ENCODE measurements around the gene KRT86. TPM values are rescaled to one million over a fixed set of nuclear protein-coding genes. Genes with fewer than 3 reads are reported as not detected.
"Not testable (repeated sequence)": the region's sequence is repeated elsewhere in the genome, so short reads cannot be mapped to it uniquely, and the experiment has no call there.

KRT86 gene
- total and polyA plus RNA-seq, 10 donors, result 0.08 to 0.26 (median 0.13) TPM; not detected in 6

DNA sequence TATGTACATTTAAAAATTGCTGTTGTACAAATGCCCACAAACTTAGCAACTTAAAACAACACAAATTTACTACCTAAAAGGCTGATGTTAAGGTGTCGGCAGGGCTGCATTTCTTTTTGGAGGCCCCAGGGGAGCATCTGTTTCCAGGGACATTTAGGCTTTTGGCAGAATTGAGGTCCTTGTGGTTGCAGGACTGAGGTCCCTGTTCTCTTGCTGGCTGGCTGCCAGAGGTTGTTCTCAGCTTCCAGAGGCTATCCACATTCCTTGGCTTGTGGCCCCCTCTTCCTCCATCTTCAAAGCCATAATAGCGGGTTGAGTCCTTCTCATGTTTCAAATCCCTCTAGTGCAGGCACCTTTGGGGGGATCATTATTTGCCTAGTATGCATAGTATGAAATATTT, 69.1 kb downstream of the KRT86 start:
- Histone ChIP-seq H3K27me3 (replicated peaks in 1 of 7) (peaks cover 0 to 10% (median 0%) of the 10 kb centered on the region in 7 donors), H3K36me3 (no peaks in the 10 kb centered on the region), H3K4me3 (no peak overlapping the region), H3K27ac (no peak overlapping the region), H3K4me1 (no peaks in the 10 kb centered on the region), H3K9me3 (peaks cover 0 to 11% (median 0%) of the 10 kb centered on the region in 8 donors)
- DNase-seq, result peak; percentile 49
- 68 to 100% (median 92%) methylated on average over 2 of the region's 2 CpGs for WGBS, 5 donors
- TF ChIP-seq POLR2AphosphoS5 (IDR thresholded peaks at IDR 0.05), result no peak
- no peak for TF ChIP-seq POLR2A (IDR thresholded peaks at IDR 0.05)
- no peak for TF ChIP-seq CTCF (IDR thresholded peaks at IDR 0.05 in 8 of 11, conservative IDR thresholded peaks at IDR 0.05 in 3 of 11)
- intact Hi-C loops (cut with DNase I; ENCODE audit: low total_unique reads), result no loop called here

DNA sequence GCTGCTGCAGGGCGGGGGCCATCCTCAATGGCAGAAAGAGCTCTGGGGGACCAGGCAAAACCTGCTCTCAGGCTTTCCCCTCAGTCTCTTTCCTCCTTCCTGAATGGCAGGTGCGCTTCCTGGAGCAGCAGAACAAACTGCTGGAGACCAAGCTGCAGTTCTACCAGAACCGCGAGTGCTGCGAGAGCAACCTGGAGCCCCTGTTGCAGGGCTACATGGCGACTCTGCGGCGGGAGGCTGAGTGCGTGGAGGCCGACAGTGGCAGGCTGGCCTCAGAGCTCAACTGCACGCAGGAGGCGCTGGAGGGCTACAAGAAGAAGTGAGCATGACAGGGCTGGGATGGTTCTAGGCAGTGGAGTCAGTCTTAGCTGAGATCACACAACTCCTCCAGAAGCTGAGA, 69.7 kb downstream of the KRT86 start:
- intact Hi-C loops (cut with DNase I; ENCODE audit: low total_unique reads), result no loop called here
- Histone ChIP-seq H3K36me3 (no peaks in the 10 kb centered on the region), H3K27ac (no peak overlapping the region), H3K27me3 (replicated peaks in 1 of 7) (peaks cover 0 to 8% (median 0%) of the 10 kb centered on the region in 7 donors), H3K4me1 (no peaks in the 10 kb centered on the region), H3K4me3 (no peak overlapping the region), H3K9me3 (peaks cover 0 to 11% (median 0%) of the 10 kb centered on the region in 8 donors)
- TF ChIP-seq CTCF (IDR thresholded peaks at IDR 0.05 in 8 of 11, conservative IDR thresholded peaks at IDR 0.05 in 3 of 11) (no peak), POLR2AphosphoS5 (IDR thresholded peaks at IDR 0.05) (no peak), POLR2A (IDR thresholded peaks at IDR 0.05) (no peak)
- whole genome bisulfite sequencing, 5 donors, result 85 to 98% (median 93%) methylated on average over 6 to 12 of the region's 12 CpGs
- peak; percentile 59 for DNase-seq

DNA sequence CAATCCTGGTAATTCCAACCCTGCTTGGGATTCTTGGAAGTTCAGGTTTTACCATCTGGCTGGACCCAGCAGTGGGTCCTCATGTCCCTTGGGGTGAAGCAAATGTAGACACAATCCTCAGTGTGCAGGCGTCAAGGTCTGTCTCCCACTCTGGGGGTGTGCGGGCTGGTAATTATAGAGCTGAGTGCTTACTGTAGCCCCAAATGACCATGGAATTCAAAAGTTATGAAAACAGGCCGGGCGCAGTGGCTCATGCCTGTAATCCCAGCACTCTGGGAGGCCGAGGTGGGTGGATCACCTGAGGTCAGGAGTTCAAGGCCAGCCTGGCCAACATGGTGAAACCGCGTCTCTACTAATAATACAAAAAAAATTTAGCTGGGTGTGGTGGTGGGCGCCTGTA, 70.6 kb downstream of the KRT86 start:
- H3K27ac ChIP-seq; H3K4me3 ChIP-seq; H3K36me3 ChIP-seq; H3K4me1 ChIP-seq; intact Hi-C loops (cut with DNase I; ENCODE audit: low total_unique reads): not testable (repeated sequence)
- 86 to 96% (median 90%) methylated on average over 8 of the region's 8 CpGs for WGBS, 5 donors
- peaks cover 0 to 11% (median 0%) of the 10 kb centered on the region in 8 donors for H3K9me3 ChIP-seq
- peaks cover 0 to 10% (median 0%) of the 10 kb centered on the region in 7 donors for H3K27me3 ChIP-seq (replicated peaks in 1 of 7)
- DNase-seq, result peak; percentile 30

GRCh38 chr12:52346593-52346992, 72.1 kb downstream of the KRT86 start:
- 15 to 49% (median 29%) methylated on average over 4 of the region's 4 CpGs for WGBS, 5 donors
- no peak for DNase-seq
- H3K36me3 ChIP-seq, result no peaks in the 10 kb centered on the region
- no peak overlapping the region for H3K4me3 ChIP-seq
- peaks cover 0 to 17% (median 0%) of the 10 kb centered on the region in 7 donors for H3K27me3 ChIP-seq (replicated peaks in 1 of 7)
- no peak overlapping the region for H3K27ac ChIP-seq
- intact Hi-C loops (cut with DNase I; ENCODE audit: low total_unique reads), result no loop called here
- H3K9me3 ChIP-seq, result peaks cover 0 to 11% (median 0%) of the 10 kb centered on the region in 8 donors
- TF ChIP-seq POLR2A (IDR thresholded peaks at IDR 0.05), result no peak
- TF ChIP-seq POLR2AphosphoS5 (IDR thresholded peaks at IDR 0.05), result no peak
- no peak for TF ChIP-seq CTCF (IDR thresholded peaks at IDR 0.05 in 8 of 11, conservative IDR thresholded peaks at IDR 0.05 in 3 of 11)
- peaks cover 0 to 12% (median 4%) of the 10 kb centered on the region in 6 donors for H3K4me1 ChIP-seq

GRCh38 chr12:52347016-52347415, 72.6 kb downstream of the KRT86 start:
- 62 to 77% (median 72%) methylated on average over 9 of the region's 9 CpGs for WGBS, 5 donors

More at GRCh38 chr12:52347016-52347415, 72.6 kb downstream of the KRT86 start:
- Histone ChIP-seq H3K4me1 (peaks cover 0 to 16% (median 7%) of the 10 kb centered on the region in 6 donors), H3K27ac (no peak overlapping the region), H3K27me3 (replicated peaks in 1 of 7) (peaks cover 0 to 17% (median 0%) of the 10 kb centered on the region in 7 donors), H3K9me3 (peaks cover 0 to 11% (median 0%) of the 10 kb centered on the region in 8 donors), H3K36me3 (no peaks in the 10 kb centered on the region), H3K4me3 (no peak overlapping the region)
- TF ChIP-seq POLR2A (IDR thresholded peaks at IDR 0.05), result no peak
- no peak for TF ChIP-seq CTCF (IDR thresholded peaks at IDR 0.05 in 8 of 11, conservative IDR thresholded peaks at IDR 0.05 in 3 of 11)
- no peak for TF ChIP-seq POLR2AphosphoS5 (IDR thresholded peaks at IDR 0.05)
- DNase-seq, result peak; percentile 57
- intact Hi-C loops (cut with DNase I; ENCODE audit: low total_unique reads), result no loop called here

All from spleen (tissue), 11 donors.